Sigmoid colon (tissue), 7 donors: ENCODE data around the gene EXOSC9. TPM values are rescaled to one million over a fixed set of nuclear protein-coding genes. Genes with fewer than 3 reads are reported as not detected.
A peak's percentile ranks its signal among the peaks of the same experiment; 100 is the strongest.

Experiments
- DNase-seq: peaks from one replicate; pipeline ENCODE4 v3.0.0-alpha.2; 2019
- H3K27ac ChIP-seq, 4 donors: fragments of 200-600 bp; sonication (generic); one replicate each; pipeline ENCODE4 v1.5.1; 2016 to 2019; ENCODE audit warnings: mild to moderate bottlenecking in 1 of 4
- H3K27me3 ChIP-seq, 3 donors: fragments of 200-600 bp; sonication (generic); one replicate each; pipeline ENCODE4 v1.5.1; 2019; ENCODE audit warnings: mild to moderate bottlenecking in 1 of 3
- H3K36me3 ChIP-seq, 4 donors: fragments of 200-600 bp; sonication (generic); one replicate each; pipeline ENCODE4 v1.5.1; 2016 to 2019
- H3K4me1 ChIP-seq, 4 donors: fragments of 200-600 bp; sonication (generic); one replicate each; pipeline ENCODE4 v1.5.1; 2017 to 2019
- H3K4me3 ChIP-seq, 4 donors: fragments of 200-600 bp; sonication (generic); one replicate each; pipeline ENCODE4 v1.5.1; 2017 to 2019; ENCODE audit warnings: mild to moderate bottlenecking in 2 of 4, moderate library complexity in 1 of 4
- H3K9me3 ChIP-seq, 4 donors: fragments of 200-600 bp in 3 of 4; sonication (generic) in 3 of 4; one replicate each; pipeline versions ENCODE4 v1.5.1 to v1.6.1; 2013 to 2019
- CTCF ChIP-seq, 4 experiments: fragments of 450-650 bp in 3 of 4; fragments of 200-600 bp in 1 of 4; IDR thresholded peaks; one replicate each; pipeline ENCODE4 v1.5.1; 2016 to 2019; ENCODE audit warnings: antibody characterized with exemption in 4 of 4, mild to moderate bottlenecking in 3 of 4, moderate library complexity in 2 of 4
- EP300 ChIP-seq, 4 donors: sonication (generic); formaldehyde crosslinking; IDR thresholded peaks; one replicate each; pipeline ENCODE4 v1.6.1; 2017; ENCODE audit warnings: antibody characterized with exemption in 4 of 4
- POLR2A ChIP-seq, 2 donors: fragments of 450-650 bp; IDR thresholded peaks; one replicate each; pipeline ENCODE4 v1.6.1; 2016; ENCODE audit warnings: antibody characterized with exemption in 2 of 2, mild to moderate bottlenecking in 2 of 2, moderate library complexity in 2 of 2
- POLR2AphosphoS5 ChIP-seq, 4 donors: sonication (generic); formaldehyde crosslinking; IDR thresholded peaks; one replicate each; pipeline ENCODE4 v1.6.1; 2017; ENCODE audit warnings: antibody characterized with exemption in 4 of 4
- WGBS, 2 donors: extraction: QIAGEN DNeasy Blood & Tissue Kit; methylation state at CpG; one replicate each; pipeline ENCODE4 v1.1.7; 2013; 5-methylcytosine and 5-hydroxymethylcytosine counted together
- intact Hi-C: fragments of 100-400 bp; cut with DNase I; formaldehyde crosslinking; loops from one replicate; pipeline ENCODE4 v1.15.1; 2023
- polyA plus RNA-seq, 3 donors: library from polyadenylated mRNA; stranded (reverse); fragments of 200-250 nt; gene quantifications; one replicate each; pipeline ENCODE4 v1.2.3, GENCODE V29; 2013
- total RNA-seq, 4 donors: library from RNA; depleted of rRNA; stranded (reverse); fragments of >200 nt; gene quantifications; one replicate each; pipeline ENCODE4 v1.1.0, GENCODE V29; 2016
- donor health status: healthy with polysubstance abuse.
- donor health status: Bipolar disorder and iron deficiency.
- donor health status: healthy.

Gene EXOSC9
- total and polyA plus RNA-seq, 7 donors = 8.3 to 25.3 (median 16.2) TPM

- DNase-seq = peak; percentile 67
- no peaks in the 10 kb centered on the region for H3K27me3 ChIP-seq
- peak overlapping the region; percentile 44 to 62 (median 54) for H3K4me3 ChIP-seq
- peaks cover 0 to 34% (median 3%) of the 10 kb centered on the region in 4 donors for H3K36me3 ChIP-seq
- TF ChIP-seq POLR2A (IDR thresholded peaks at IDR 0.05) = no peak
- no peak for TF ChIP-seq EP300 (IDR thresholded peaks at IDR 0.05)
- TF ChIP-seq POLR2AphosphoS5 (IDR thresholded peaks at IDR 0.05) = no peak
- no peak for TF ChIP-seq CTCF (IDR thresholded peaks at IDR 0.05)
- intact Hi-C loops = loop anchor here (5.0 kb wide), 2 partner anchors 44 to 126 kb away; partner anchors contain the start of gene ANXA5
- peak overlapping the region in 2 of 4 donors; percentile 77 to 82 for H3K27ac ChIP-seq
- no peaks in the 10 kb centered on the region for H3K9me3 ChIP-seq
- 1% methylated on average over 30 of the region's 30 CpGs for WGBS, 2 donors
- H3K4me1 ChIP-seq = peaks cover 0 to 20% (median 9%) of the 10 kb centered on the region in 4 donors
These were observed 21.8 kb downstream of the EXOSC9 start for GRCh38 chr4:121822796-121823504.

- 0% methylated on average over 63 of the region's 63 CpGs for WGBS, 2 donors
- intact Hi-C loops = loop anchor here (5.0 kb wide), 2 partner anchors 44 to 126 kb away; partner anchors contain the start of gene ANXA5
- peak within 1 kb of the TSS; percentile 77 to 85 (median 80) for H3K27ac ChIP-seq
These were observed 22.5 kb downstream of the EXOSC9 start, which contains the start of gene CCNA2 for GRCh38 chr4:121823505-121824170. CCNA2 (minus strand) TSS chr4:121823883; CDS start chr4:121823628, 255 bp downstream.

GRCh38 chr4:121824171-121824527, 23.0 kb downstream of the EXOSC9 start:
- 3 to 5% methylated on average over 8 of the region's 8 CpGs for WGBS, 2 donors
- no peaks in the 10 kb centered on the region for H3K9me3 ChIP-seq
- DNase-seq = no peak
- intact Hi-C loops = loop anchor here (5.0 kb wide), 2 partner anchors 43 to 127 kb away; partner anchors contain the start of gene ANXA5
- H3K4me3 ChIP-seq = peak overlapping the region; percentile 44 to 62 (median 54)
- H3K27ac ChIP-seq = peak overlapping the region; percentile 77 to 85 (median 80)
- H3K27me3 ChIP-seq = no peaks in the 10 kb centered on the region
- TF ChIP-seq POLR2AphosphoS5 (IDR thresholded peaks at IDR 0.05) = no peak
- TF ChIP-seq POLR2A (IDR thresholded peaks at IDR 0.05) = peak in 1 of 2 donors; percentile 46
- H3K36me3 ChIP-seq = peaks cover 0 to 32% (median 0%) of the 10 kb centered on the region in 4 donors
- H3K4me1 ChIP-seq = peaks cover 0 to 20% (median 9%) of the 10 kb centered on the region in 4 donors

More at GRCh38 chr4:121823505-121824170, 22.5 kb downstream of the EXOSC9 start, which contains the start of gene CCNA2:
- H3K36me3 ChIP-seq = peaks cover 0 to 31% (median 0%) of the 10 kb centered on the region in 4 donors
- TF ChIP-seq CTCF (IDR thresholded peaks at IDR 0.05) (no peak), POLR2A (IDR thresholded peaks at IDR 0.05) (peak in 1 of 2 donors; percentile 47), POLR2AphosphoS5 (IDR thresholded peaks at IDR 0.05) (peak; percentile 32 to 79 (median 74)), EP300 (IDR thresholded peaks at IDR 0.05) (no peak)
- no peaks in the 10 kb centered on the region for H3K27me3 ChIP-seq
- H3K9me3 ChIP-seq = no peaks in the 10 kb centered on the region
- peak within 1 kb of the TSS; percentile 44 to 62 (median 54) for H3K4me3 ChIP-seq
- DNase-seq = peak; percentile 98
- H3K4me1 ChIP-seq = peaks cover 0 to 20% (median 9%) of the 10 kb centered on the region in 4 donors

DNA sequence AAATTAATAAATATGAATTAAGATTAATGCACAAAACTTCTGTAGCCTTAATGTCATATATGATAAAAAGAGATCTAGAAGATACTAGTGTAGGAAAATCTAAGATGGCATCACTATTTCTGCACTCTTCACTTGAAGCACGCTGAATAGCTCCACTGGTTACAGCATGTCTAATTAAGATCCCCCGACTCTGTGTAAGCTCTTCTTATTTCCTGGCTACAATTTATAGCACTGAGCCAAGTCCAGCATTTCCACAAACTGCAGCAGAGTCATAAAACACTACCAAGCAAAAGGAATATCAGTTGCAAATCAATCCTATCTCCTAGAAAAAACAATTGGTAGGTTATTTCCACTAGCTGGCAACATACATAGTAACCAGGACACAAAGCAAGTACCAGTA, 23.8 kb downstream of the EXOSC9 start:
- no peaks in the 10 kb centered on the region for H3K9me3 ChIP-seq
- peaks cover 0 to 20% (median 9%) of the 10 kb centered on the region in 4 donors for H3K4me1 ChIP-seq
- no peak for TF ChIP-seq POLR2A (IDR thresholded peaks at IDR 0.05)
- no peak for TF ChIP-seq EP300 (IDR thresholded peaks at IDR 0.05)
- TF ChIP-seq POLR2AphosphoS5 (IDR thresholded peaks at IDR 0.05) = no peak
- no peak for TF ChIP-seq CTCF (IDR thresholded peaks at IDR 0.05)
- intact Hi-C loops = loop anchor here (5.0 kb wide), 2 partner anchors 42 to 128 kb away; partner anchors contain the start of gene ANXA5
- DNase-seq = no peak
- WGBS, 2 donors = 5 to 36% methylated on average over 2 of the region's 2 CpGs
- H3K36me3 ChIP-seq = peaks cover 0 to 40% (median 3%) of the 10 kb centered on the region in 4 donors
- H3K27ac ChIP-seq = peak overlapping the region in 2 of 4 donors; percentile 82 to 85
- H3K27me3 ChIP-seq = no peaks in the 10 kb centered on the region
- no peak overlapping the region for H3K4me3 ChIP-seq
